GM18526 (cell line): Measurements from ENCODE around the gene XCR1.

ENCODE experiments used
- POLR2A ChIP-seq: IDR thresholded peaks from 3 replicates; pipeline ENCODE4 v1.6.1; 2011; ENCODE audit not compliant: insufficient read length; ENCODE audit errors: extremely low read depth

Gene XCR1

GRCh38 chr3:46017720-46018119, 9.6 kb downstream of the XCR1 start:
- TF ChIP-seq POLR2A = no peak

- TF ChIP-seq POLR2A = no peak
These were observed 13.8 kb downstream of the XCR1 start for GRCh38 chr3:46013316-46014094.

- no peak for TF ChIP-seq POLR2A
These were observed 15.0 kb downstream of the XCR1 start for GRCh38 chr3:46012246-46012645.

- TF ChIP-seq POLR2A = no peak
These were observed 16.7 kb downstream of the XCR1 start for GRCh38 chr3:46010519-46011113.

GRCh38 chr3:46008058-46008457, 19.2 kb downstream of the XCR1 start:
- no peak for TF ChIP-seq POLR2A

- TF ChIP-seq POLR2A = no peak
These were observed 20.0 kb downstream of the XCR1 start for GRCh38 chr3:46007280-46007679.

- TF ChIP-seq POLR2A = no peak
These were observed 20.8 kb downstream of the XCR1 start for GRCh38 chr3:46006238-46007032.

- TF ChIP-seq POLR2A = no peak
These were observed 26.1 kb downstream of the XCR1 start for GRCh38 chr3:46001178-46001577.

- TF ChIP-seq POLR2A = no peak
These were observed 29.3 kb downstream of the XCR1 start for GRCh38 chr3:45997942-45998341.

- TF ChIP-seq POLR2A = peak; percentile 75
These were observed 31.8 kb downstream of the XCR1 start, which contains the start of gene FYCO1 for GRCh38 chr3:45995236-45996192. Gene FYCO1, minus strand, starts transcription at chr3:45995824. Its CDS starts 10,914 bp downstream, at chr3:45984910.

GRCh38 chr3:45994419-45995235, 32.7 kb downstream of the XCR1 start:
- TF ChIP-seq POLR2A = no peak

- no peak for TF ChIP-seq POLR2A
These were observed 33.8 kb downstream of the XCR1 start for GRCh38 chr3:45993421-45994027.

- no peak for TF ChIP-seq POLR2A
These were observed 34.5 kb downstream of the XCR1 start for GRCh38 chr3:45992821-45993221.
